HG03066 (cell line): ENCODE measurements around the gene SPN.
"Not testable (repeated sequence)": the region's sequence is repeated elsewhere in the genome, so short reads cannot be mapped to it uniquely, and the experiment has no call there.

Source experiments
- ATAC-seq: cut with Tn5 transposase; IDR thresholded peaks from one replicate; pipeline ENCODE4 v1.9.1; 2021; ENCODE audit warnings: low read depth; ENCODE audit not compliant: unreplicated experiment

SPN gene

DNA sequence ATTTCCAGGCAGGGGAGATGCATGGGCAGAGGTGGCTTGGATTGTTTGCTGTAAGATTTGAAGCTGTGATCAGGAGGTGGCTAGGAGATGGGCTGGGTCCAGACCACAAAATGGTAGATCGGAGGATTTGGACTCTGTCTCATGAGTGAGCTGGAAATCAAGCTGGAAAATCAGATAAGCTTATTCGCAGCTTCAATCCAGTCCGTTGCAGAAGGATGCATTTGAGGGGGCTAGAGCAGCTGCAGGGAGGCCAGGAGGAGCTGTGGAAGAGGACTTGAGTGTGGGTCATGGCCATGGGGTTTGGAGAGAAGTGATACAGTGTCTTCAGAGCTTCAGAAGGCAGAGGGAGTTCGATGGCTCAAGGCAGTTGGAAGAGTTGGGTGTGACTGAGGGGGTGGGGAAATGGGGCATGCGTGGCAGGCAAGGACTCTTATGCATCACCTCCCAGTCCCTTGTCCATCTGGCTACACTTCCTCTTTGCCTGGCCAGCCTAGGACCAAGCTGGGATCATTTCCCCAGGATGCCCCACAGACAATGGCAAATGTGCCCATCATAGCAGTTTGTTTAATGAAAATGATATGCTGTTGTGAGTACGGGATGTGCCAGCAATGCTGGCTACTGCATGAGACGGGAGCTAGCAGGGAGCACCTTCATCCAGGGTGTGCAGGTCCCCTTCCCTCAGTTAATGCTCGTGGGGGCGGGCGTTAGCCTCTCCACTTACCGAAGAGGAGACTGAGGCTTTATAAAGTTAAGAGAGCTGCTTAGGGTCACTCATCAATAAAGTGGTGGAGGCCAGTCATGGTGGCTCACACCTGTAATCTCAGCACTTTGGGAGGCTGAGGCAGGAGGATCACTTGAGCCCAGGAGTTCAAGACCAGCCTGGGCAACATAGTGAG, 36.5 kb downstream of the SPN start:
- no peak for ATAC-seq

DNA sequence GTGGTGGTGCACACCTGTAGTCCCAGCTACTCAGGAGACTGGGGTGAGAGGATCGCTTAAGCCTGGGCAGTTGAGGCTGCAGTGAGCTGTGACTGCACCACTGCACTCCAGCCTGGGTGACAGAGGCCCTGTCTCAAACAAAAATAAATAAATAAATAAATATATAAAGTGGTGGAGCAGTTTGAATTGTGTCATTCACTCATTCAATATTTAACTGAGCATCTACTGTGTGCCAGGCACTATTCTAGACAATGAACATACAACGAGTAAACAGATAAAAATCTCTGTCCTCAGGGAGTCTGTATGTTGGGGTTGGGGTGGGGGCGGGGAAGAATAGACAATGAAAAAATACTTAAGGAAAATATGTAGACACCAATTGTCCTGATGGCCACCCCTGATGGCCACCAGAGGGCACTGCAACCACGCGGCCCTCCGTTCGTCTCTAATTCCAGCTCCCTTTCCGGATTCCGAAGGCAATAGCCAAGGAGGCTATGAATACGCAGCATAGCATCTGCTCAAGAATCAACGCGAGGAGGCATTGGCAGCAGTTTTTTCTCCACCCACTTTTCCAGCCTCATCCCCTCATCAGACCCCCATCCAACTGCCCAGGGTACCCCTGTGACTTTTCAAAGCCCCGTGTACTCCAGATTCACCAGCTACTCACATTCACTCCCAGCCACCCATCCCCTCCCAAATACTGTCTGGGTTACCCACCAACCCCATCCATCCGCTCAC, 37.4 kb downstream of the SPN start:
- no peak for ATAC-seq

DNA sequence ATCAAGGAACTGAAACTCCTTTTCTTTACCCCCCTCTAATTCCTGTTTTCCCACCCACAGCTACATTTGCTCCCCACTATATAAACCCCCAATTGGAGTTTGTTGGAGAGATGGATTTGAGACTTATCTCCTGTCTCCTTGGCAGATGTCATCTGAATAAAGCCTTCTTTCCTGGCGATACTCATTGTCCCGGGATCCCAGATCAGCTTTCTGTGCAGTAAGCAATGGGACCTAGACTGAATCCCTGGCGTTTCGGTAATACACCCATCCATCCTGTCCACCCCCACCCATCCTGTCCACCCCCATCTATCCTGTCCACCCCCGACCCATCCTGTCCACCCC, 38.1 kb downstream of the SPN start:
- no peak for ATAC-seq

DNA sequence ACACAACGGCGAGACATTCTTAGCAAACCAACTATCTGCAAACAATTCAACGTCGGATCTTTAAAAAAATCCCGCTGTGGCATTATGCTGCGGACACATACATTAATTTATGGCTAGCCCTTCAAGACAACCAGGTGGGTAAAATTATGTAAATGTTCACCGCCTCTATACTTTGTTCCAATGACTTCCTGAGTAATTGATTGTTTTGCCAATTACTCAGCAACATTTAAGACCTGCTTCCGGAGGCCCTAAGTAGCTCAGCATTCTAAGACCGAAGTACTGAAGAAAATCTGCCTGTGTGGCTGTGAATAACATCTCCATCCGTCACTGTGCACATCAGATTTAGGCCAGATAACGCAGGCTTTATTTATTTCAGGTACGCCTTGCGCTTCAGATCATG, 39.2 kb downstream of the SPN start:
- ATAC-seq: no peak

DNA sequence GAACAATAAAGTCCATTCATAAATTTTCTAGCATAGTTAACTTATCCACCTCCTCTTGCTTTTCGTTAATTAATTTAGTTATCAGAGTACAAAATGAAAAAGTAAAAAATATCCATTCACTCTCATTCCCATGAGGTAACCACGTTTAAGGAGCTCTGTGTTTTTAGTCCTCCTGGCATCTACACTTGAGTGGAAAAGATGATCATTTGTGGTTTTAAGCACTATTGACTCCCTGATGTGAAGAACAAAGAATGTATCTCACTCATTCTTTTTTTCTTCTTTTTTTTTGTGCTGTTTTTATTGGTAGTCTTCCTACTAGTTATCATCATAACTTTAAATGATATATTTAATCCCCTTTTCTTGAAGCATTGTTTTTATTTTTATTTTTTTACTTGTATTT, 42.0 kb downstream of the SPN start:
- no peak for ATAC-seq

DNA sequence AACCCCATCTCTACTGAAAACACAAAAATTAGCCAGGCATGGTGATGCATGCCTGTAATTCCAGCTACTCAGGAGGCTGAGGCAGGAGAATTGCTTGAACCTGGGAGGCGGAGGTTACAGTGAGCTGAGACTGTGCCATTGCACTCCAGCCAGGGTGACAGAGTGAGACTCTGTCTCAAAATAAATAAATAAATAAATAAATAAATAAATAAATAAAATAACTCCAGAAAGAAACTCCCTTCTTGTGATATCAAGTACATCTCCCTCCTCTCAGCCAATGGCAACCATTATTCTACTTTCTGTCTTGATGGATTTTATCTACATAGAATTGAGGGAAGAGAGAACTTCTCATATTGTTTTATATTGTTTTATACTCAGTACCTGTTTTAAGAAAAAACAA, 44.1 kb downstream of the SPN start:
- ATAC-seq: not testable (repeated sequence)

DNA sequence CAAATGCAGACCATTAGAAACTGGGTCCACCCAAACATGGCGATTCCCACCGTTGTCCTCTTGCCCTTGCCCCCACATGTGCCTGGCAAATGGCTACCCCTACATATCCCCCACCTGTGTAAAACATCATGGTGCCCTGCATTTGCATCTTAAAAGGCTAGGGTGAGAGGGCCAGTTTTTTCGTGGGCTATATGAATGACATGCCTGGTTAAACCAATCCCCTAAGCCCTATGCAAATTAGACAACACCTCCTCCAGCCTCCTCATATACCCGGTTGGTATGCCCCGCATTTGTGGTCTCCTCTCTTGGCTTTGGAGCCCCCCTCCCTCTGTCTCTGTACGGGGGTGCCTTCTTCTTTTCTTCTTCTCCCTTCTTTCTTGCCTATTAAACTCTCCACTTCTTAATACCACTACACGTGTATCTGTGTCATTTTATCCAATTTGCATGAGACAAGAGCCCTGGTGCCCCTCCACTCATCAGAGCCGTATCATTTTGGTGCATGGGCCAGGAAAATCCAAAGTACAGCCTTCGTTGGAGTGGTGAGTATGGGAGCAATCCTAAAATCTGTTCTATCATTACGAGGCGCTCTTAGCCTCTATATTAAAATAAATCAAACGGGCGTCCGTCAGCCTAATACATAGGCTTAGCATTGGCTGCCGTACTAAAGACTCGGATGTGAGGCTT, 46.0 kb downstream of the SPN start:
- no peak for ATAC-seq

DNA sequence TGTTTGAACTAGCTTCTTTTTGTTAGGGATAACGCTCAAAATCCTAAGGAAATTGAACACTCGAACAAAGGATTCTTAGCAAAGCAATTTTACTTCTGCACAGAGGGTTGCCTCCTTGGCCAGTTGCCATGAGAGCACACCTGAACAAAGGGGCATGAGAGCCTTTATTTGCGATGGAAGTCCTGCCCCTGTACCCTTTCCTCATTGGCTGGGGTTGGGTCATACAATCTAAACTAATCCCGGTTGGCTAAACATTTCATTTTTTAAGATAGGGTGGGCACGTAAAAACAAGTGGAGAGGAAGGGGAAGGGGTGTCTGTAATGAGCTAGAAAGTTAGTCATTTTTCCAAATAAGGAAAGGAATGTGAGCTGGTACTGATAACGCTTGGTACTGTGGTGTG, 46.6 kb downstream of the SPN start:
- not testable (repeated sequence) for ATAC-seq

DNA sequence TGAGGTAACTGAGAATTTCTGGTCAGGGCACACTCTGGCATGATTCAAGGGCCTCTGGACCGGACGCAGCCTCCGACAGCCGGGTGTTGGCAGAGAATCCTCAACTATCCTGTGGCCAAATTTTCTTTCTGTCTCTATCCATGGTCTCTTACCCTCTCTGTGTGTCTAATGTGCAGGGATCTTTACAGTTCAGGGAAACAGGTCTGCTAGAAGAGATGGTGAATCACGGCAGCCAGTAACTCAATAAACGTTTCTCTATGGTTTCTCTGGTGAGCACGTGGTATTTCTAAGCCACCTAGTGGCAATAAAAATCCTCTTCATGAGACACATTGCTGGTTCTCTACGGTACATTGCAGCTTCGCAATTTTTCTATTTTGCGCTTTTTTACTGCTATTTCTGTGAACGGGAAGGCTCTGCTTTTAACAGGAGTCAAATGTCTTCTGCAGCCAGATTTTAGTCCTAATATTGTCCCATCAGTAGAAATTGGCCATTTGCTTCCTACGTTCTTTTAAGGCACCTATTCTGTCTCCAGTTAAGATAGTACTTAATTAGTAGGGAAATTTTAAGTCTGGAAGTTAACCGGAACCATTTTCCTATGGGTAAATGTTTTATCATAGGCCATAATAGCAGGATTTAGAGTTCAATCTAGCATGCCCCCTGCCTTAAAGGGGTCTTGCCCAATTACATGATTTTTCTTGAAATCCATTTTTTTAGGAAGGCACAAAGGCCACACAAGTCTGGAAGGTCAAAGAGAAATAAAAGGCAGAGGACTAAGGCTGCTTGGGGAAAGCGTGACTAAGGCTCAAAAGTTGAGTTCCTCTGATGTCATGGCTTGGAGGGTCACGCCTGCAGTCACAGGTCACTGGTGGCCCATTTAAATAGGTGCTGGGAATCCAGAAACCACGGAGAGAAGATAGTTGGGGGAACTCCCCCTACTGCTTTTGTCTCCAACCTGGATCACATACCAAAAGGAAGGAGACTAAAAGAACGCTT, 47.5 kb downstream of the SPN start:
- ATAC-seq: no peak

DNA sequence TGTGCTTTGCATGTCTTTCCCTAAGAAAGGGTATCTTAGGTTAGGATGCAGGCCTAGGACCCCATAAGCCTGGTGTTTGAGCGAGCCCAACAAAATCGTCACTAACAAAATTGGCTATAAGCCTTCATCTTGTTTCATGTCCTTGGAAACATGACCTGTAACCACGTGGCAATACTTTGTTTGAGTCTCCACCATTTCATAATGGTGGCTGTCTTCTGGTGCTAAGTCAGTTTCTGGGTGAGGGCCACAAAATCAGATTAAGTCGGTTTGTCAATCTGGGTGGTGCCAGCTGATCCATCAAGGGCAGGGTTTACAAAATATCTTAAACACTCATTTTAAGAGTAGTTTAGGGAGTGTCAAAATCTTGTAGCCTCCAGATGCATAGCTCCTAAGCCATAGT, 49.8 kb downstream of the SPN start:
- ATAC-seq: no peak

DNA sequence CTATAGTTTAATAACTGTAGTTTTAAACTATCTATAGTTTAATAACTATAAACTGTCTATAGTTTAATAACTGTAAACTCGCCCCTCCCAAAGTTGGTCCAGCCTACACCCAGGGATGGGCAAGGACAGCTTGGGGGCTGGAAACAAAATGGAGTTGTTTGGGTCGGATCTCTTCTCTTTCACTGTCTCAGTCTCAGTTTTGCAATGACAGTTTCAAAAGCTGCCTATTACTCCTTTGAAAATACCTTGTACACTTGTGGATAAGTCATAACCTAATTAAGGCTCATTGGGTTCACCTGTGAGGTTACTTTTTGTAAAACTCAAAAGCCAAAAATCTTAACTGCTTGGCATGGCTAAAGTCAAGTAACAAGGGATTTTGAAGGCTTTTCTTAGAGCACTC, 51.3 kb downstream of the SPN start:
- no peak for ATAC-seq

DNA sequence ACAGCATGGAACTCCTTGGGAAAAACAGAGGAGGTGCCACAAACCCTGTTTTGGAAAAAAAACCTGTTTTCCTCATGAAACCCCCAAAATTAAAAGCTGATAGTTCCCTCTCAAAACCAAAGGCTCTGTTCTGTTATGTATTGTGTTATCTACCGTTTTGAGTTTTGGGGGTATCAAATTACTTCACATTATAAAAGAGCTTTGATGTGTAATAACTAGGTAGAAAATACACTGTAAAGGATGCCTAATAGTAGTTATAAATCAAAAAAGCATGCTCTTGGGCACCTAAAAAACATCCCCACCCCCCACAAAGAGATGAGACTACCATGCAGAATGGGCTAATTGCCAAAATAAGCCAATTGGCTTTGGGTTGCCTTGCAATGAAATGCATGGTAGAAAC, 51.9 kb downstream of the SPN start:
- ATAC-seq: no peak

DNA sequence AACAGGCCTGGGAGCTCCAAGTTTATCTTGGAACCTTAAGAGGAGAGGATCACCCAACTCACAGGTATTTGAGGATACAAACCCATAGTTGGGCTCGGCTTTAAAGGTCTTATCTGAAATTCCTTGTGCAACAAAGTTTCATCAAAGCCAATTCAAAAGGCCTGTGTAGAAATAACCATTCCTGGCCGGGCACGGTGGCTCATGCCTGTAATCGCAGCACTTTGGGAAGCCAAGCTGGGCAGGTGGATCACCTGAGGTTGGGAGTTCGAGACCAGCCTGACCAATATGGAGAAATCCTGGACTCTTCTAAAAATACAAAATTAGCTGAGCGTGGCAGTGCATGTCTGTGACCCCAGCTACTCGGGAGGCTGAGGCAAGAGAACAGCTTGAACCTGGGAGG, 54.1 kb downstream of the SPN start:
- no peak for ATAC-seq

DNA sequence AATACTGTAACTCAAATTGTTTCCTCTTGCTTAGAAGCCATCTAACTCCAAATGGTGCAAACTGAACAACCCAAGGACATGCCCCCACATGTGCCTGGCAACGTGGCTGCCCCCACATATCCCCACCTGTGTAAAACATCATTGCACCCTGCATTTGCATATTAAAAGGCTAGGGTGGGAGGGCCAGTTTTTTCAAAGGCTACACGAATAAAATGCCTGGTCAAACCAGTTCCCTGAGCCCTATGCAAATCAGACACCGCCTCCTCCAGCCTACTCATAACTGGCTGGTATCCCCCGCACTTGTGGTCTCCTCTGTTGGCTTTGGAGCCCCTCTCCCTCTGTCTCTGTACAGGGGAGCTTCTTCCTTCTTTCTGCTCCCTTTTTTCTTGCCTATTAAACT, 56.0 kb downstream of the SPN start:
- no peak for ATAC-seq
